ENCODE results near the gene RASGRF2. TPM values are rescaled to one million over a fixed set of nuclear protein-coding genes. Genes with fewer than 3 reads are reported as not detected.

RASGRF2 gene
- total and polyA plus RNA-seq, 2 experiments from 2014 or later: 0.04 TPM; not detected in 1

DNA sequence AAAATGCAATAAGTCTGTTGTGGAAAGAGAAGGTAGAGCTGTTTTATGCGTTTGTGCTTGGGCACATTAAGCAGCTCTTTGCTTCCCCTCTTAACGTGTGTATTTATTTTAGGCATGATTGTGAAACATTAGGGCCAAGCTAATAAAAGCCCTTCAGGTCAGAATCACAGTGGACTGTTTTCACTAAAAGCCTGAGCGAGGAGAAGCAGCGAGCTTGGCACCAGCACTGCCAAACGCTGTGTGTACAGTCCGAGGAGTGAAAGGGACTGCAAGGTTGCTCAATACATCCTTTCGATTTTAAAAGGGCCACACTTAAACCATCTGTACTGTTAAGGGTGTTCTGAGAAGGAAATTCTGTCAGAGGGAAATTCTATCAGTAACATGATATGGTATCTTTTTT, 165.8 kb downstream of the RASGRF2 start:
- no peaks in the 10 kb centered on the region for H3K36me3 ChIP-seq (ENCODE audit: low read depth)
- H3K4me3 ChIP-seq: no peak overlapping the region
- in situ Hi-C loops (cut with MboI): no loop called here
- no peaks in the 10 kb centered on the region for H3F3A ChIP-seq (ENCODE audit: insufficient read depth)
- no peaks in the 10 kb centered on the region for H3K9me3 ChIP-seq (ENCODE audit: low read depth)
- no peak for TF ChIP-seq EZH2phosphoT487 (IDR thresholded peaks at IDR 0.05; ENCODE audit: insufficient read depth, low read depth)
- no peak for TF ChIP-seq EZH2 (IDR thresholded peaks at IDR 0.05; ENCODE audit: insufficient read depth, poor library complexity, severe bottlenecking)
- H4K20me1 ChIP-seq (ENCODE audit: insufficient read depth): no peaks in the 10 kb centered on the region
- H3K27ac ChIP-seq: no peak overlapping the region
- no peak overlapping the region for H3K4me2 ChIP-seq (ENCODE audit: unreplicated experiment)
- DNase-seq: no peak
- H3K79me2 ChIP-seq (ENCODE audit: insufficient read depth): no peaks in the 10 kb centered on the region
- no peak overlapping the region for H3K9ac ChIP-seq
- no peaks in the 10 kb centered on the region for H3K4me1 ChIP-seq (ENCODE audit: insufficient read depth)
- WGBS, 2 experiments (ENCODE audit: low coverage in 1 of 2, low lambda C conversion rate in 2 of 2, missing lambda C conversion rate in 2 of 2): 66 to 69% methylated on average over 7 of the region's 7 CpGs
- no peak overlapping the region for H2AFZ ChIP-seq
- H3K9me2 ChIP-seq (ENCODE audit: insufficient read depth): no peaks in the 10 kb centered on the region
- H3K27me3 ChIP-seq (replicated peaks; ENCODE audit: insufficient read depth): no peaks in the 10 kb centered on the region; the same call in 1 of the 2 replicates

DNA sequence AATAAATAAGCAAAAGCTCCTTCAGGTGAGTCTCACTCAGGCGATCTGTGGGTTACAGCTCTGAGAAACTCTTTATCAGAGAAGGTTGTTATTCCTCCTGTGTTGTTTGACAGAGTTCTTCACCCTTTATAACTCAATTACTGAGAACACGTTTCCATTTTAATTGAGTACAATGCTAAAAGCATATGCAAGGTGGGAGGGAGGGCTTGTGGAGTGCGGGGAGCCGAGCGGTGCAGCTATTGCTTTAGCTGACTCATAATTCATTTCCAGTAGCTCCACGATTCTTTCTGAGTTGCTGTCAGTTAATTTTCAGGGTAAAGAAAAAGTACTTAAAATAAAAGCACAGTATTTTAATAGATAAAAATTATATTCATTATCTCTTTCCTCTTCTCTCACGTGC, 168.3 kb downstream of the RASGRF2 start:
- no peak overlapping the region for H2AFZ ChIP-seq
- no peaks in the 10 kb centered on the region for H3K9me3 ChIP-seq (ENCODE audit: low read depth)
- H3K36me3 ChIP-seq (ENCODE audit: low read depth): no peaks in the 10 kb centered on the region
- no peak for DNase-seq
- H3K9me2 ChIP-seq (ENCODE audit: insufficient read depth): no peaks in the 10 kb centered on the region
- H3F3A ChIP-seq (ENCODE audit: insufficient read depth): no peaks in the 10 kb centered on the region
- 54 to 55% methylated on average over 7 of the region's 7 CpGs for WGBS, 2 experiments (ENCODE audit: low coverage in 1 of 2, low lambda C conversion rate in 2 of 2, missing lambda C conversion rate in 2 of 2)
- TF ChIP-seq EZH2 (IDR thresholded peaks at IDR 0.05; ENCODE audit: insufficient read depth, poor library complexity, severe bottlenecking) (no peak), EZH2phosphoT487 (IDR thresholded peaks at IDR 0.05; ENCODE audit: insufficient read depth, low read depth) (no peak)
- H3K27me3 ChIP-seq (replicated peaks; ENCODE audit: insufficient read depth): no peaks in the 10 kb centered on the region
- no peaks in the 10 kb centered on the region for H3K4me1 ChIP-seq (ENCODE audit: insufficient read depth)
- no peaks in the 10 kb centered on the region for H4K20me1 ChIP-seq (ENCODE audit: insufficient read depth)
- no peak overlapping the region for H3K9ac ChIP-seq
- H3K79me2 ChIP-seq (ENCODE audit: insufficient read depth): no peaks in the 10 kb centered on the region
- no peak overlapping the region for H3K27ac ChIP-seq
- H3K4me3 ChIP-seq: no peak overlapping the region
- in situ Hi-C loops (cut with MboI): no loop called here
- H3K4me2 ChIP-seq (ENCODE audit: unreplicated experiment): no peak overlapping the region

DNA sequence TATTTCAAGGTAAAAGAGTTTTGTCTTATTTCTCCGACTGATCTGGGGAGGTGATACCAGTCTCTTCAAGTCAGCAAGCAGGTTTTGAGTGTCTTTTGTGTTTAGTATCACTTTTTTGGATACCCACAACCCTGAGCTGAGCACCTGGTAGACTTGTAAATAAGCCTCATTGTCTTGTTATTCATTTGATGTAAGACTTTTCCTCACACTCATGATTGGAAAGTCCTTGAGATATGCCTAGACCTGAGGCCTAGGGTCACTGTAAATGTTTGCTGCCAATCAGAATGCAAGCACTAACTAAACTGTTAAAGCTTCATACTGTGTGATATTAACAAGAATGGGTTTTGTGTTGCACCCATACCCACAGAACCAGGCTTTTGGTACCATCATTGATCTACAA, 172.2 kb downstream of the RASGRF2 start:
- Histone ChIP-seq H3K9me2 (ENCODE audit: insufficient read depth) (no peaks in the 10 kb centered on the region), H3K4me2 (ENCODE audit: unreplicated experiment) (no peak overlapping the region), H4K20me1 (ENCODE audit: insufficient read depth) (no peaks in the 10 kb centered on the region), H3K79me2 (ENCODE audit: insufficient read depth) (no peaks in the 10 kb centered on the region), H3K9me3 (ENCODE audit: low read depth) (no peaks in the 10 kb centered on the region), H3F3A (ENCODE audit: insufficient read depth) (no peaks in the 10 kb centered on the region), H3K4me1 (ENCODE audit: insufficient read depth) (no peaks in the 10 kb centered on the region), H3K27me3 (replicated peaks; ENCODE audit: insufficient read depth) (no peaks in the 10 kb centered on the region), H3K9ac (no peak overlapping the region), H3K4me3 (no peak overlapping the region), H3K27ac (no peak overlapping the region), H2AFZ (no peak overlapping the region), H3K36me3 (ENCODE audit: low read depth) (no peaks in the 10 kb centered on the region)
- TF ChIP-seq EZH2 (IDR thresholded peaks at IDR 0.05; ENCODE audit: insufficient read depth, poor library complexity, severe bottlenecking) (no peak), EZH2phosphoT487 (IDR thresholded peaks at IDR 0.05; ENCODE audit: insufficient read depth, low read depth) (no peak)
- in situ Hi-C loops (cut with MboI): no loop called here
- no peak for DNase-seq
- WGBS, 2 experiments (ENCODE audit: low coverage in 1 of 2, low lambda C conversion rate in 2 of 2, missing lambda C conversion rate in 2 of 2): 29 to 32% methylated on average over 1 of the region's 1 CpG

DNA sequence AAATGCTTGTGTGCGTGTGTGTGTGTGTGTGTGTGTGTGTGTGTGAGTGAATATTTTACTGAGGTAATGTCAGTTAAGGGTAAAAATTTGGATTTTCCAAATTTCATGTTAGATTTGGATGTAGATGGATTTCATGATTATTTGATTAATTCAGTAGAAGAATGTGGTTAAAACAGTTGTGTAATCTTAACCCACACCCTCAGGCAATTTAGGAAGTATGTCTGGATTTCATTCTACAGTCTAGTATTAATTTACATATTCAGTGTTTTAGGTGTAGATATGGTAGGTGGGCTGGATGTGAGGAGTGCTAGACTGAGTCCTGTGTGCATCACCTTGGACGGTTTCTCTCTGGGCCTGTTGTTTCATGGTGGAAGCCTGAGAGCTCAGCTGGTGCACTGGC, 173.9 kb downstream of the RASGRF2 start:
- no peak for DNase-seq
- H3K4me3 ChIP-seq: no peak overlapping the region
- no peaks in the 10 kb centered on the region for H3K4me1 ChIP-seq (ENCODE audit: insufficient read depth)
- H3K27me3 ChIP-seq (replicated peaks; ENCODE audit: insufficient read depth): no peaks in the 10 kb centered on the region
- TF ChIP-seq EZH2 (IDR thresholded peaks at IDR 0.05; ENCODE audit: insufficient read depth, poor library complexity, severe bottlenecking) (no peak), EZH2phosphoT487 (IDR thresholded peaks at IDR 0.05; ENCODE audit: insufficient read depth, low read depth) (no peak)
- H3K9me3 ChIP-seq (ENCODE audit: low read depth): no peaks in the 10 kb centered on the region
- no peaks in the 10 kb centered on the region for H3K36me3 ChIP-seq (ENCODE audit: low read depth)
- H3K9me2 ChIP-seq (ENCODE audit: insufficient read depth): no peaks in the 10 kb centered on the region
- no peak overlapping the region for H3K9ac ChIP-seq
- no peaks in the 10 kb centered on the region for H3F3A ChIP-seq (ENCODE audit: insufficient read depth)
- 53 to 70% methylated on average over 2 of the region's 2 CpGs for WGBS, 2 experiments (ENCODE audit: low coverage in 1 of 2, low lambda C conversion rate in 2 of 2, missing lambda C conversion rate in 2 of 2)
- no peak overlapping the region for H3K4me2 ChIP-seq (ENCODE audit: unreplicated experiment)
- in situ Hi-C loops (cut with MboI): no loop called here
- no peak overlapping the region for H3K27ac ChIP-seq
- no peaks in the 10 kb centered on the region for H3K79me2 ChIP-seq (ENCODE audit: insufficient read depth)
- H4K20me1 ChIP-seq (ENCODE audit: insufficient read depth): no peaks in the 10 kb centered on the region
- no peak overlapping the region for H2AFZ ChIP-seq

DNA sequence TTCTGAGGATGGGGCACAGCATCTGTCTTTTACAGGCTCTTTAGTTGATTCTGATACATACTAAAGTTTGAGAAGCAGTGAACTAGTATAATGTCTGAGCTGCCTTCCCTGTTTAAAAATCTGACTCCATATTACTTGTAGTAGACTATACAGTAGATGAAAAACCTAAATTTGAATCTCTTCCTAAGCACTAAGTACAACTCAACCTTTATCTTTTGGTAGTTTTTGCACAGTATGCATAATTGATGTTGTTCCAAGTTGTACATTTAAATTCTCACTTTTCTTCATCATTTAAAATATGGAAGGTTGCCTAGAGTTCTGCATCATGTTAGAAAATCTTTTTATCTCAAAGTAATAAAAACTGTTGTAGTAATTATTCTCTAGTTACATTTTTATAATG, 174.4 kb downstream of the RASGRF2 start:
- H3F3A ChIP-seq (ENCODE audit: insufficient read depth): no peaks in the 10 kb centered on the region
- TF ChIP-seq EZH2phosphoT487 (IDR thresholded peaks at IDR 0.05; ENCODE audit: insufficient read depth, low read depth): no peak
- TF ChIP-seq EZH2 (IDR thresholded peaks at IDR 0.05; ENCODE audit: insufficient read depth, poor library complexity, severe bottlenecking): no peak
- no peak overlapping the region for H3K27ac ChIP-seq
- H4K20me1 ChIP-seq (ENCODE audit: insufficient read depth): no peaks in the 10 kb centered on the region
- H3K36me3 ChIP-seq (ENCODE audit: low read depth): no peaks in the 10 kb centered on the region
- H3K4me1 ChIP-seq (ENCODE audit: insufficient read depth): no peaks in the 10 kb centered on the region
- no peaks in the 10 kb centered on the region for H3K9me3 ChIP-seq (ENCODE audit: low read depth)
- no peaks in the 10 kb centered on the region for H3K9me2 ChIP-seq (ENCODE audit: insufficient read depth)
- in situ Hi-C loops (cut with MboI): no loop called here
- H3K79me2 ChIP-seq (ENCODE audit: insufficient read depth): no peaks in the 10 kb centered on the region
- no peak overlapping the region for H2AFZ ChIP-seq
- H3K4me3 ChIP-seq: no peak overlapping the region
- H3K27me3 ChIP-seq (replicated peaks; ENCODE audit: insufficient read depth): no peaks in the 10 kb centered on the region
- H3K4me2 ChIP-seq (ENCODE audit: unreplicated experiment): no peak overlapping the region
- no peak overlapping the region for H3K9ac ChIP-seq
- DNase-seq: no peak

Measured in GM23248 (cell line).